Chondrocyte (in vitro differentiated cells): ENCODE results near the gene CCDC190. TPM values are rescaled to one million over a fixed set of nuclear protein-coding genes. Genes with fewer than 3 reads are reported as not detected.

Source experiments
- DNase-seq: peaks from one replicate; pipeline ENCODE4 v3.0.0; 2021; ENCODE audit warnings: mixed read lengths, low spot score
- H3K27ac Mint-ChIP-seq: one replicate; pipeline ENCODE4 v1.8.0; 2021; ENCODE audit warnings: mild to moderate bottlenecking, moderate library complexity, mixed read lengths; ENCODE audit not compliant: unreplicated experiment
- H3K27me3 Mint-ChIP-seq: 2 replicates; pipeline ENCODE4 v1.8.0; 2021; ENCODE audit warnings: low read depth, mixed read lengths
- H3K36me3 Mint-ChIP-seq: 2 replicates; pipeline ENCODE4 v1.8.0; 2021; ENCODE audit warnings: low read depth, mixed read lengths
- H3K4me1 Mint-ChIP-seq: 2 replicates; pipeline ENCODE4 v1.8.0; 2021; ENCODE audit warnings: low read depth, mild to moderate bottlenecking, mixed read lengths
- H3K4me3 Mint-ChIP-seq: one replicate; pipeline ENCODE4 v1.8.0; 2021; ENCODE audit warnings: mild to moderate bottlenecking, moderate library complexity, mixed read lengths; ENCODE audit not compliant: unreplicated experiment
- H3K9me3 Mint-ChIP-seq: 2 replicates; pipeline ENCODE4 v1.8.0; 2021; ENCODE audit warnings: low read depth, mixed read lengths
- CTCF ChIP-seq: fragments of 200-600 bp; sonication (generic); IDR thresholded peaks from 2 replicates; pipeline ENCODE4 v1.5.0; 2021; ENCODE audit warnings: antibody characterized with exemption, mild to moderate bottlenecking, moderate library complexity
- long read RNA-seq: library from polyadenylated mRNA; stranded (forward); transcript quantifications from one replicate; pipeline ENCODE4 v2.0.0, GENCODE V29; 2021
- total RNA-seq: library from RNA; stranded (reverse); gene quantifications from 3 replicates; pipeline ENCODE4 v1.2.1, GENCODE V29; 2021

The CCDC190 gene
- 1.5 to 5.3 TPM (median 1.9 TPM) in 3 replicates for total RNA-seq
- long read RNA-seq, result 0 reads

DNA sequence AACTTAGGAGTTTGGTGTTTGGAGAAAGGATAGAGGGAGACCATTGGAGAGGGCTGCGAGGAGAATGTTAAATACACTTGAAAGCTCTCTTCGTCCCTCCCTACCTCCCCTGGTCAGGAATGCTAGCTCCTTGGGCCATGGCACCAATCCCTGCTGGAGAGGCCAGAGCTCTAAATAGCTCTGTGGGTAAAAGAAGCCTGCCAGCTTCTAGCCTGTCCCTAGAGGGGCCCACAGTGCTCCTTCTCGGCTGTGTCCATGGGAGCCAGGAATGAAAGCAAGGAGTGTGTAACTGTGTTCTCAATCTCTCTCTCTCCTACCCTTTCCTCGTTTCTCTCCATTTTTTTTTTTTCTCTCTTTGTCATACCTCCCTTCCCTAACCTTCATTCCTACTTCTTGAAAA, at the start of gene CCDC190:
CCDC190 (minus strand) TSS at position 75 of the 400 bp plus-strand sequence. CDS start 1,529 bp downstream, outside the sequence.
- H3K4me1 Mint-ChIP-seq, result peaks cover 63% of the 10 kb centered on the region
- H3K27me3 Mint-ChIP-seq, result no peaks in the 10 kb centered on the region
- peak; percentile 18 for TF ChIP-seq CTCF
- H3K36me3 Mint-ChIP-seq, result no peaks in the 10 kb centered on the region
- no peak for DNase-seq
- H3K27ac Mint-ChIP-seq, result peak within 1 kb of the TSS; percentile 94
- peak within 1 kb of the TSS; percentile 33 for H3K4me3 Mint-ChIP-seq
- H3K9me3 Mint-ChIP-seq, result no peaks in the 10 kb centered on the region

GRCh38 chr1:162910161-162910560, 49.2 kb upstream of the CCDC190 start:
- no peak for TF ChIP-seq CTCF

DNA sequence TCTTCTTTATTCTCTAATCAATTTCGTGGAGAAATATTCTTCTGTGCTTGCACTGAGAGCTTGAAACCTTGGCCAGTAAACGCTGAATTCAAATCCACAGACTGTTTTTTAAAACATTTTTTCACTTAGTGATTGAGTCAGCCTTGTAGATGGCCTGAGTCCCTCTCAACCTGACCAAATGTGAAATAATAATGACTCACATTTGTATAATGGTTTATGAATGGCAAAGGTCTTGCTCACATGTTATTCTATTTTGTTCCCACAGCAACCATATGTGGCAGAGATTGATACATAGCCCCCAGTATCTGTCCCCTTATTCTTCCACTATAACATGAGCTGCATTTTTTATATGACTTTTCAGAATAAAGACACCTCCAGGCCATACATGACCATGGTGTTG, 47.8 kb upstream of the CCDC190 start:
- Mint-ChIP-seq H3K27ac (peak overlapping the region; percentile 91), H3K9me3 (peaks cover 16% of the 10 kb centered on the region), H3K4me3 (no peak overlapping the region), H3K36me3 (peaks cover 6% of the 10 kb centered on the region), H3K4me1 (peaks cover 59% of the 10 kb centered on the region), H3K27me3 (no peaks in the 10 kb centered on the region)
- TF ChIP-seq CTCF, result no peak
- DNase-seq, result no peak

More at GRCh38 chr1:162910161-162910560, 49.2 kb upstream of the CCDC190 start:
- Mint-ChIP-seq H3K27me3 (no peaks in the 10 kb centered on the region), H3K4me3 (no peak overlapping the region), H3K36me3 (peaks cover 6% of the 10 kb centered on the region), H3K4me1 (peaks cover 47% of the 10 kb centered on the region), H3K27ac (no peak overlapping the region), H3K9me3 (peaks cover 21% of the 10 kb centered on the region)
- no peak for DNase-seq

DNA sequence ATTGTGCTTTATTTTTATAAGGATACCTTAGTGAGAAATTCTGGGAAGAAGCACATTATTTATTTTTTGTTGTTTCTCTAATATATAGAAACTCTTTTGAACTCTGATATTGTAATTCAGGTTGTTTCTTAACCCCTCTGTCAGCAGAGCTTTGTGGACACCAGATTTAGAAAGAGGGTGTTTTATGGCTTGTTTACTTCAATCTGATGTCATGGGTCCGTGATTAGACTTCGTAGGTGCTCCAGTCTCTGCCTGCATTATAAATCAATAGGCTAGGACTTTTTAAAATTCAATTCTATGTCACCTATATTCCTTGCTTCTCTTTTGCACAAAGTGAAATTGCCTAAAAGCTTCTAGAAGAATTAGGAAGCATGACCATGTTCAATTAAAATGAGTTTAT, 47.3 kb upstream of the CCDC190 start:
- Mint-ChIP-seq H3K27ac (peak overlapping the region; percentile 91), H3K9me3 (peaks cover 16% of the 10 kb centered on the region), H3K36me3 (peaks cover 6% of the 10 kb centered on the region), H3K27me3 (no peaks in the 10 kb centered on the region), H3K4me3 (no peak overlapping the region), H3K4me1 (peaks cover 60% of the 10 kb centered on the region)
- no peak for DNase-seq
- TF ChIP-seq CTCF, result no peak

DNA sequence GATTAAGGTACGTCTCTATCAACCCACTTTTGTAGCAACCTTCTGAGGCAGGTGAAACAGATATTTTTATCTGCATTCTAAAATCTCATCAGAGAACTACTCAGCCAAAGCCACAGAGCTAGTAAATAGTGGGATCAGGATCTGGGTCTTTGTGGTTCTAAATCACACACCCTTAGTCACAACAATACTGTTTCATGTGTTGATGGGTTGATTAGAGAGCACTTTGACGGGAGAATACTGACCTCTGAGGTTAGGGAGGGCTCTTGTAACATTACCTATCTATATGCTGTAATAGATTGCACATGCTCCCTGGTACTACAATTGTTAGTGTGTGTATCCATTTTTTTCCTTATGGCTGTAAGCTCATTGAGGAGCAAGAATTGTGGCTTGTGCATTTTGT, 45.5 kb upstream of the CCDC190 start:
- Mint-ChIP-seq H3K4me1 (peaks cover 64% of the 10 kb centered on the region), H3K4me3 (no peak overlapping the region), H3K27ac (peak overlapping the region; percentile 58), H3K27me3 (no peaks in the 10 kb centered on the region), H3K36me3 (no peaks in the 10 kb centered on the region), H3K9me3 (peaks cover 10% of the 10 kb centered on the region)
- DNase-seq, result no peak
- TF ChIP-seq CTCF, result no peak
